Measurements from ENCODE around the gene RFX4.

The RFX4 gene

GRCh38 chr12:106739318-106739717 is 156.5 kb downstream of the RFX4 start:
- DNase-seq = no peak

- DNase-seq = no peak
Observed at GRCh38 chr12:106739815-106740530, 157.2 kb downstream of the RFX4 start.

GRCh38 chr12:106740818-106741217 is 158.0 kb downstream of the RFX4 start:
- no peak for DNase-seq

- DNase-seq = no peak
Observed at GRCh38 chr12:106741247-106741646, 158.4 kb downstream of the RFX4 start.

- no peak for DNase-seq
Observed at GRCh38 chr12:106743270-106743988, 160.6 kb downstream of the RFX4 start.

GRCh38 chr12:106744600-106744999 is 161.8 kb downstream of the RFX4 start:
- no peak for DNase-seq

- DNase-seq = no peak
Observed at GRCh38 chr12:106745181-106745745, 162.5 kb downstream of the RFX4 start.

- peak; percentile 84 for DNase-seq
Observed at GRCh38 chr12:106747973-106748436, 165.2 kb downstream of the RFX4 start.

GRCh38 chr12:106750524-106750923 is 167.7 kb downstream of the RFX4 start:
- DNase-seq = peak; percentile 28

- DNase-seq = peak; percentile 55
Observed at GRCh38 chr12:106753526-106753925, 170.7 kb downstream of the RFX4 start.

- DNase-seq = no peak
Observed at GRCh38 chr12:106754331-106754730, 171.5 kb downstream of the RFX4 start.

GRCh38 chr12:106757623-106758348 is 175.0 kb downstream of the RFX4 start:
- DNase-seq = no peak

GRCh38 chr12:106758349-106759110 is 175.7 kb downstream of the RFX4 start:
- DNase-seq = no peak

GRCh38 chr12:106759526-106760183 is 176.9 kb downstream of the RFX4 start:
- DNase-seq = no peak

GRCh38 chr12:106760184-106760531 is 177.4 kb downstream of the RFX4 start:
- peak; percentile 64 for DNase-seq

GRCh38 chr12:106764220-106764619 is 181.4 kb downstream of the RFX4 start:
- DNase-seq = no peak

- DNase-seq = no peak
Observed at GRCh38 chr12:106764738-106765137, 181.9 kb downstream of the RFX4 start.

GRCh38 chr12:106766393-106766826 is 183.6 kb downstream of the RFX4 start:
- DNase-seq = no peak

- no peak for DNase-seq
Observed at GRCh38 chr12:106767206-106767605, 184.4 kb downstream of the RFX4 start.

GRCh38 chr12:106767954-106768822 is 185.4 kb downstream of the RFX4 start:
- no peak for DNase-seq

- DNase-seq = no peak
Observed at GRCh38 chr12:106769078-106769477, 186.3 kb downstream of the RFX4 start.
